GM18873 (cell line): ENCODE measurements around the gene WNT4.
"Not testable (repeated sequence)": the region's sequence is repeated elsewhere in the genome, so short reads cannot be mapped to it uniquely, and the experiment has no call there.

Experiments used
- ATAC-seq: cut with Tn5 transposase; IDR thresholded peaks from one replicate; pipeline ENCODE4 v1.9.1; 2021; ENCODE audit warnings: mild to moderate bottlenecking, moderate library complexity, moderate number of reproducible peaks; ENCODE audit not compliant: unreplicated experiment, low FRiP score

Gene WNT4

DNA sequence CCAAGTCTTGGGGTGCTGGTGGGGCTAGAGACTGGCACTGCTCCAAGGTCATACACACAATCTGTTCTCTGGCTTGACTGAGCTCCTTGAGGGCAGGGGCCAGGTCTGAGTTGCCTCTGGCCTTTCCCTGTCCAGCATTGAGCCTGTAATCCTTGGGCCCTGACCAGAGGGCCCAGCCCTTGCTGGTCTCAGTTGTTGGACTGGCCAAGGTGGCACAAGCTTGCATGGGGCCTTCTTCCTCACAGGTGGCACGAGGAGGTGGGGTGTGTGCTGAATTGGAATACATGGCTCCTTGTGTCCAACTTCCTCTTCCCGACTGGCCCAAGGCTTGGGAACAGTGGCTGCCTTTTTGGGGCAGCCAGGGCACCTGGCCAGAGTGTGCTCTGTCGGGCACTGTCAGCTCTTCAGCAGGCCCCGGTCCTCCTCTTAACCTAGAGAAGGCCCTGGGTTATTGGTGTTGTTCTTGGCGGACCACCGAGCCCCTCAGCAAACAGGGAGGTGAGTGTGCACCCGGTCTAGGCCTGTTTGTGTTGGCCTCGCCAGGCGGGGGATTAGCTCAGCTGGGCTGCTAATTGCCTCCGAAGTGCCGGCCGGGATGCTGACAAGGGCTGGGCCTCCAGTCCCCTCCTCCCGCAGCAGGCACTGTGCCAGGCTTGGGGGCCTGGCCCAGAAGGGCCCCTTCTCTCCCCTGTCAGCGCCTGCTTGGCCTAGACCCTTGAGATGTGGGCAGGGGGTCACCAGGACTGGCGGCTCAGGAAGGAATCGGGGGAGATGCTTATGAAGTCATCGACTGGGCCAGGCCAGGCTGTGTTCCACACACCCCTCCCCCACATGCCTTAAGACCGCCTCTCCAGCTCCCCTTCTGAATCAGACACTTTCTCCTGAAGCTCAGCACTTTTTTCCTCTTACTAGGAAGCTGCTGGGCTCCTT, 28.5 kb downstream of the WNT4 start:
- no peak for ATAC-seq

DNA sequence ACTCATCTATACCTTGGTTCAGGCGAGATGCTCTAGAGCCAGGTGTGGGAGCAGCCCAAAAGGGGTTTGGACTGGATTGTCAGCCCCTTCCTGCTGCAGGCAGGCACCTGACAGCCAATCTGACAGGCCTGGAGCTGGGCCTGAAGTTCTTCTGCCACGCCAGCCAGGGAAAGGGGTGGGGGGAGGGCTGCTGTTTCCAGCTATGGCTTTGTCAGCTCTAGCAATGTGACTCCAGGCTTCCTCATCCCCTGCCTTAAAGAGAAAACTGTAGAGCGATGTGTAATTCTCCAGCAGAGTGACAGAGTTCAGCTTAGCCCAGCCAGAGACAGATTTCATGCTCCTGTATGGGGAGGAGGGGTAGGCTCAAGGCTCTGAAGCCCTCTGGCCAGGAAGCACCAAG, 30.3 kb downstream of the WNT4 start:
- ATAC-seq, result no peak

DNA sequence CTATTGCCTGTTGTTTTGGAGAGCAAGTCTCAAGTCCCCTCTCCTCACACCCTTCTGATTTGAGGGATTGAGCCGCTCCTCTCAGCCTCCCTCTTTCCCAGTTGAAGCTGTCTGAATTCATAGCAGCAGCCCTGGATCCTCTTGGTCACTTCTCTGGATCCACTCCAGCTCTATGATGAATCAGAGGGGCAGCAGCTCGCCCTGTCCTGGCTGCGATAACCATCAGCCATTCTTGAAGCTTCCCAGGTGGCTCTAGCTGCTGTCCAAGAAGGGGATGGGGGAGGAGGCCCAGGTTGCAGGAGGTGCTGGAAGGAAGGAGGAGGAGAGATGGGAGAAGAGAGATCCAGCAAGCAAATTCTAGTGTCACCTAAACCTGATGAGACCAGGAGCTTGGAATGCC, 31.3 kb downstream of the WNT4 start:
- no peak for ATAC-seq

DNA sequence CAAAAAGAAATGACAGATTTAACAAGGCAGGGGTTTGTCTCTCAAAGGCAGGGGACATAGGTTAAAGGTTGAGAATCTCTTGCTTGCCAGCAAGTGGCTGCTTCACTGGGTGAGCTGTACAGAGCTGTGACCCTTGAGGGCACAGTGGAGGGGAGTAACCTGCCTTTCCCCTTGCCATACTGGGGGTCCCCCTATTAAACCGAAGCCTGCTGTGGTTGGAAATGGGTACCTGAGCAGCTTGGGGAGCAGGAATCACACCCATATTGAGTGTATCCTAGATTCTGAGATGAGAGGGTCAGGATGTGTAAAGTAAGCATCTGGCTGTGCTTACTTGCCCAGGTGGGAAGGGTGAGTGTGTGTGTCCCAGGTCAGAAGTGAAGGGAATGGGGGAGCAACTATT, 31.8 kb downstream of the WNT4 start:
- ATAC-seq, result no peak

DNA sequence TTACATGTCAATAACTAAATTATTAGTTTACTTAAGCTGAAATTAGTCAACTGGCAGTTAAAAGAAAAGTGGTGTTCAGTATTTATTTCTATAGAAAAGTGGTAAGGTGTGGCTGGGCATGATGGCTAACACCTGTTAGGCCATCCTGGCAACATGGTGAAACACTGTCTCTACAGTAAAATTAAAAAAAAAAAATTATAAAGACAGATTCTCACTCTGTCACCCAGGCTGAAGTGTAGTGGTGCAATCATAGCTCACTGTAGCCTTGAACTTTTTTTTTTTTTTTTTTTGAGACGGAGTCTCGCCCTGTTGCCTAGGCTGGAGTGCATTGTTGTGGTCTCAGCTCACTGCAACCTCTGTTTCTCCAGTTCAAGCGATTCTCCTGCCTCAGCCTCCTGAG, 32.9 kb downstream of the WNT4 start:
- no peak for ATAC-seq

DNA sequence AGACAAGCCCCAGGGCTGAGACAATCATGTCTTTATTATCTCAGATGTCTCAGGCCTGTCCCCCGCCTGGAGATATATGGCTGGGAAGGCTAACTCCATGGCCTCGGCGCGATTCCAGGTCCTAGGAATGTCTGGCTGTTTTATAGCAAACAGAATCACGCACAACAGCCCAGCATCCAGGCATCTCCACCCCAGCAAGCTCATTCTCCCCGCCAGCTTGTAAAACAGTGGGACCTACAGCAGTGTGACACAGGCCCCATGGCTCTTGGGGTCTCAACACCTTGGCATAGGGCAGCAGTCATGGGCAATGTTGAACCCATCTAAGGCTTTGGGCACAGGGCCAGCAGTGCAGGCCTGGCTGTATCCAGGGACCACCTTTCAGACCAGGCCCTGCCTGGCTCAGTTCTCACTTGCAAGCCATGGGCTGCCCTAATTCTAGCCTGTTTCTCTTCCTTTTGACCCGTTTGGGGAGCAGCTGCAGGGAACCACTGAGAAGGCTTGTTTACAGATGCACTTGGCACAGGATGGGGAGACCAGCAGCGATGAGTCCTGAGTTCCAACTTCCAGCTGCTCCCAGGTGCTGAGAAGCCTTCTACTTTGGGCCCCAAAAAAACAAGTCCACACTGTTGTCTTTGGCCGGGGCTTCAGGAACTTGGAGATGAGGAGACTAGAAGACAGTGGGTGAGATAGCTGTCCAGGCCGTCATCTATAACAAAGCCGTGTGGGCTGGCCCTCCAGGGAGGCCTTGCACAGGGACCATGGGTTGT, 34.4 kb downstream of the WNT4 start:
- no peak for ATAC-seq

DNA sequence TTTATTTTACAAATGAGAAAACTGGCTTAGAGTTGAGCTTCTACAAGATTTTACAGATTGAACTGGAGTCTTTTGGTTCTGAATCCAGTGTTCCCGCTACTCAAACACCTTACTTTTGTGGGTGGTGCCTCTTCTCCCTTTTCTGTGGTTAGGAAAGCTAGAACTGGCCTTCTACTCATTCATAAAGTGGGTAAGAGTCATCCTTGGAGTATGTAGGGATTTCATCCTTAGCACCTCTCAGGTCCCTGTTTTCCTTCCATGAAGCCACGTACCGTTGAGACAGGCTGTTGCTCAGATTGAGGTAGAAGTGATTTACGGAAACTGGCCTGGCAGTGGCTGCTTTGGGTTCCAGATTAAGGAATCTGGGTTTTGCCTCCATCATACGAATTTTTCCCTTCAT, 35.8 kb downstream of the WNT4 start:
- ATAC-seq, result no peak

DNA sequence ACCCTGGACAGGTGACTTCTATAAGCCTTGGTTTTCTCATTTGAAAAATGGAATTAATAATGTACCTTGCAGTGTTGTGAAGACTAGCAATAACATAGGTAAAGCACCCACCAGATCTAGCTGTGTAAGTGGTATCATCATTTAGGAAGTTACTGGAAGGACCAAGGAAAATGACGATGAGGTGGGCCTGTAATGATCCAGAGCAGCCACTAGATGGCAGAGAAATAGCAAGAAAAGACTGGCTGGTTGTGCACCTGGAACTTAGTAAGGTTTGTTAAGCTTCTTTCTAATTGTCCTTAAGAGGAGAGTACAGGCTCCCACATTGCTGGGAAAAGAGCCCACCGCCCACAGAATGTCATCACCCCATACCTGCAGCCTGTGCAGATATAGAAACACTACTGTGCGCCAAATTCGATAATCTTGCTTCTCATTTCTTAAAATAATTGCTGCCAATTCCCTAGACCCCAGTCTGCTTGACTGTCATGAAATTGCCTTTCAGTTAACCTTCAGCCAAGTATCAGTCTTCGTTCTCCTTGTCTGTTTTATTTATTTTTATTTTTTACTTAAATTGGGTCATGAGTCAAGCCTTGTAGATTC, 37.2 kb downstream of the WNT4 start:
- ATAC-seq, result no peak

DNA sequence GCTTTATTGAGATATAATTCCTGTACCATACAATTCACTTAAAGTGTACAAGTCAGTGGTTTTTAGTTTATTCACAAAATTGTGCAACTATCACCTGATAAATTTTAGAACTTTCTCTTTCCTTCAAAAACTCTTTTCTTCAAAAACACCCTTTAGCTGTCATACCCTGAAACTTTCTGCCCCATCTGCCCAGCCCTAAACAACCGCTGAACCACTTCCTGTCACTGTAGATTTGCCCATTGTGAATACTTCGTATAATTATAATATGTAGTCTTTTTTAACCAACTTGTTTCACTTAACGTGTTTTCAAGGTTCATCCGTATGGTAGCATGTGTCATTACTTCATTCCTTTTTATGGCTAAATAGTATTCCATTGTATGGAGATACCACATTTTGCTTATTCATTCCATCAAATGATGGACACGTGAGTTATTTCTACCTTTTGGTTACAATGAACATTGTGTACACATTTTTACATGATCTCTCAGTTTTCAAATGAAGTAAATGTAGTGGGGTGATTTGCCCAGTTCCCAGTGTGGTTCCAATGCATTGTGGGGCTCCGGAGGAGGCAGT, 37.9 kb downstream of the WNT4 start:
- no peak for ATAC-seq

DNA sequence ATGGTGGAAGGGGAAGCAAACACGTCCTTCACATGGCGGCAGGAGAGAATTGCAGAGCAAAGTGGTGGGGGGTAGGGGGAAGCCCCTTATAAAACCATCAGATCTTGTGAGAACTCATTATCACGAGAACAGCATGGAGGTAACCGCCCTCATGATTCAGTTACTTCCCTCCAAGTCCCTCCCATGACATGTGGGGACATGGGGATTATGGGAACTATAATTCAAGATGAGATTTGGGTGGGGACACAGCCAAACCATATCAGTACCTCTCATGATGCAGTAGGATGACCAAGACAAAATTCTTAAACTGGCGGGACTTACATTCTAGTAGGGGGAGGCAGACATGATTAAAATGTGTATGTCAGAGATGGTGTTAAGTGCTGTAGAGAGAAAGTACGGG, 38.8 kb downstream of the WNT4 start:
- no peak for ATAC-seq

DNA sequence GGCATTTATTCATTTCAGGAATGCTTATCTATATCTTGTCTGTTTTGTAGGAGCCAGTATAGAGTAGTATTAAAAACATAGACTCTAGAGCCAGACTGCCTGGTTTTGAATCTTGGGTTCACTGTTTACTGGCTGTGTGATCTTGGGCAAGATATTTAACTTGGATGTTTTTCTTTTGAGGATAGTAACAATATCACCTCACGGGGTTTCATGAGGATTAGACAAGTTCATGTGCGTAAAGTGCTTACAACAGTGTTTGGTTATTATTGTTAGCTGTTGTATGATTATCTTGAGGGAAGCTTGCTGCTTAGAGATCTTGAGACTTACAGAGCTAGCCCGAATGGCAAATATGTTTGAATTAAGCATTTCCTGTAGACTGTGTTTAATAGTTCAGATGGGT, 40.2 kb downstream of the WNT4 start:
- ATAC-seq, result no peak

DNA sequence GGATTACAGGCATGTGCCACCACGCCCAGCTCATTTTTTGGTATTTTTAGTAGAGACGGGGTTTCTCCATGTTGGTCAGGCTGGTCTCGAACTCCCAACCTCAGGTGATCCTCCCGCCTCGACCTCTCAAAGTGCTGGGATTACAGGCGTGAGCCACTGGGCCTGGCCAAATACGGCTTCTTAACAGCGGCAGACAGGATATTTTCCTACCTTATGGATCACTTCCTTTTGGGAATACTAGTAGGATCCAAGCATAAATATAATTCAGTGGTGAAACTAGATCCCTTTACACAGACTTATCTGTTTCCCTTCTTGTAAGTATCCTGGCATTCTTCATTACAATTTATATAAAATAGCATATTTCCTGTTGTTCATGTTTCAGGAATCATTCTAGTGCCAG, 40.9 kb downstream of the WNT4 start:
- no peak for ATAC-seq

DNA sequence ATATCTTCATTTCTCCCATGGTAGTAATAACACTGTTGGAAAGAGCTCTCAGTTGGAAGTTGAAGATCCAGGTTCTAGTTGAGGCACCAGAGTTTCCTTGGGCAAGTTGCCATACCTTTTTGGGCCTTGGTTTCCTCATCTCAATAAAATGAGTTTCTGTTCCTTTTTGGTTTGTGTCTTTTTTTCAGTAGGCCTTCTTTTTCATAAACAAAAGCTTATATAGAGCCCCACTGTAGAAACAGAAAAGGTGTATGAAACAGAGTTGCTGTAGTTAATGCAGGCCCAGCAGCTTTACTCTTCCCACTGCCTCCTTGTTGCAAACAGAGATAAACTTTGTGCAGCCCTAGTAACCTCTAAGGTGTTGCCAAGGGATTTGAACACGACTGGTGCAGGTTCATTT, 41.7 kb downstream of the WNT4 start:
- no peak for ATAC-seq

DNA sequence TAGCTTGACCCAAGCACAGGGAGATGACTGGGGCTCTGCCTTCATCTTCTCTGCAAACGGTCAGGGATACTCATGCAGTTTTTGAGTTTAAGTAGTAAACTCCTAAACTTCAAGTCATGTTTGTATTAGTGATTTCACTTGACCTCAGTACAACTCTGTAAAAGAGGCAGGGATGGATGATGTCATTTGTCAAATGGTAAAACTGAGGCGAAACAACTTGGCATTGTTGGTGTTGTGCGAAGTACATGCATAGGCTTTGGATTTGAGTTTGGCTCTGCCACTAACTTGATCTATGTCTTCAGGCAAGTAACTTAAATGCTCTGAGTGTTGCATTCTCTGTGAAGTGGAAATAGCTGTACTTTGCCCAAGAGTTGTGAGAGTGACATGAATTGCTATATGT, 42.7 kb downstream of the WNT4 start:
- no peak for ATAC-seq

DNA sequence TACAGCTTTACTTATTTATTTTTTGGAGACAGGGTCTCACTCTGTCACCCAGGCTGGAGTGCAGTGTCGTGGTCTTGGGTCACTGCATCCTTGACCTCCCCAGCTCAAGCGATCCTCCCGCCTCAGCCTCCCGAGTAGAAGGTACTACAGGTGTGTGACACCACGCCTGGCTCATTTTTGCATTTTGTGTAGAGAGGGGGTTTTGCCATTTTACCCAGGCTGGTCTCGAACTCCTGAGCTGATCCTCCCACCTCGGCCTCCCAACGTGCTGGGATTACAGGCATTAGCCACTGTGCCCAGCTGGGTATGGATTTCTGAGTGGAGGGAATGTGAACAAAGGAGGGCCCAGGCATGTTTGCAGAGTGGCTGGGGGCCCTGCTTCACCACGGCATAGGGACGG, 44.1 kb downstream of the WNT4 start:
- ATAC-seq, result no peak

DNA sequence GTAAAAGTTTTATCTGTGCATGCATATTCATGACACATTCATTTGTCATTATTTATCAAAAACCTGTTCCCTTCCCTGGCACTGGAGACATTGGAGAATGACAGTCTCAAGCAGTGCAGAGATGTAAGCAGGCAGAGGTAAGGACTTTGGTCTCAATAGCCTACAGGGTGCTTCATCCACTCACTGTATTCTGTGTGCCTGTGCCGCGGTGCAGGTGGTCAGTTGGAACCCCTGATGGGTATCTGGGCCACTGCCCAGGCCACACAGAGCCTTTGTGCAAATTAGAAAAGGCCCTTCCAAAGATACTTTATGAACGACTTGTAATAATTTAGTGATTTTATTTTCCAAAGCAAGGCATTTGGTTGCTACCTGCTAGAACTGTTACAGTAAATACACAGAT, 46.4 kb downstream of the WNT4 start:
- ATAC-seq, result no peak

DNA sequence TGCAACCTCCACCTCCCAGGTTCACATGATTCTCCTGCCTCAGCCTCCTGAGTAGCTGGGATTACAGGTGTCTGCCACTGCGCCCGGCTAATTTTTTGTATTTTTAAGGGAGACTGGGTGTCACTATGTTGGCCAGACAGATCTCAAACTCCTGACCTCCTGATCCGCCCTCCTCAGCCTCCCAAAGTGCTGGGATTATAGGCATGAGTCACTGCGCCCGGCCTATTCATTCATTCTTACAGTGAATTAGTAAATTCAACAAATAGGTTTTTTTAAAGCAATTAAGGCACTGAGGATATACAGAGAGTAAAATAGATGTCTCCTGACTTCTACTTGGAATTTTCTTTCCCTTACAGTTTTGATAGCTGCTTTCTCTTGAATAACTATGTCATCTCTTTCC, 46.9 kb downstream of the WNT4 start:
- no peak for ATAC-seq

DNA sequence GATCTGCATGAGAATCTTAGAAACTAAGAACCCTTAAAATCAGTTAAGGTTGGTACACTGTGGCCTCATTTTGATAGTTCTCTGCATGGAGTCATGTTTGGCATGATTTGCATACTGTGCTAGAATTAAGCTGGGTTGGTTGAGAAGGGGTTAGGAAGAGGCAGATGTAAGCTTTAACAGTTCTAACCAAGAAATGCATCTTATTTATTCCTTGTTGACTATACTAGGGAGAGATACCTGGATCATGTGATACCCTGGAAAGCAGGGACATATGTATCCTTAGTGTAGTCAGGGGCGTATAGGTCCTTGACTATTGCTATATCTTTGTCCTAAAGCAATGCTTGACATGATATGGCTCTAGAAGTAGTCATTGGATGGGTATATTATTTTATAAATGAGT, 49.4 kb downstream of the WNT4 start:
- ATAC-seq, result no peak

DNA sequence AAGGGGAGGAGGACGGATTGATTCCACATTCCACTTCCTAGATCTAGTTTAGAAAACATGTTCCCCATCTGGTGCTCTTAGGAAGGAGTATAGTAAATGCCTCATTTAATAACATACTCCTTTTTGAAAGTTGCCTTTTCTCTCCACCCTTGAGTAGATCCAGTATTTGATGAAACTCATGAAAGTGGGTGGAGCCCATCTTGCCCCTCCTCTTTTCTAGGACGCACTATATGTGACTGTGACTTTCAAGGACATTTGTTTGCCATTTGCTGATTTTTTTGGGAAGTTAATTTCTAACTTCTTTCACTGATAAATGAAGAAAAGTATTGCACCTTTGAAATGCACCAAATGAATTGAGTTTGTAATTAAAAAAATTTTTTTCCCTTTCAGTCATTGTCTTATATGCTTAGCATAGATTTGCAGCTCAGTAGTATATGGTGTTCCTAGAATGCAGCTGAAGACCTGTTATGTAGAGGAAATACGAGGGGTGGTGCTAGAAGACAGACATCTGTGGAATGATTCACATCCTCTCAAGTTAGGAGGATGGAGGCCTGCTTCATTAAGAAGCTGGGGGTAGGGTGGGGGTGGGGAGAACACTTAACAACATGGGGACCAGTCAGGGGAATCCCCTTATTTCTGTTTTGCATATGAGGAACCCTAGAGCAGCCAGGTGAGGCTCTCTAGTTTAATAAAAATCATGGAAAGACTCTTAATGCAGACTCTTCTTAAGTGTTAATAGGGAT, 50.7 kb downstream of the WNT4 start:
- ATAC-seq, result not testable (repeated sequence)

DNA sequence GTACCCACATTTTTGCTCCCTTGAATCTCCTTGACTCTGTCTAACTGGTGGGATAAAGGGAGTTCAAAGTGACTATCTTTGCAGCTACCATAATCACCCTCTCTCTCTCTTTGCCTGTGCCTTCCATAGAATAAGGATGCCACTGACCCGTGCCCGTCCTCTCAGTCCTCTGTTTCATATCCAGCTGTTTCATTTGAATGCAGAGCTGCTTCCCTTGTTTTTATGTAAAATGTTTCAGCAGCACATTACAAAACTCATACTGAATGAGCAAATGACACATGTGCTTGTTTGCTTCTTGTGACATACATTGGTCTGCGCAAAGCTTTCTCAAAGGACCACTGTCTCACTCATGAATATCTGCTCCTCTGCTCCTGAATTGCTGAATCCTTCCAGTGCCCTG, 52.0 kb downstream of the WNT4 start:
- ATAC-seq, result no peak
